ENCODE results near the gene APOC1.

The APOC1 gene

DNA sequence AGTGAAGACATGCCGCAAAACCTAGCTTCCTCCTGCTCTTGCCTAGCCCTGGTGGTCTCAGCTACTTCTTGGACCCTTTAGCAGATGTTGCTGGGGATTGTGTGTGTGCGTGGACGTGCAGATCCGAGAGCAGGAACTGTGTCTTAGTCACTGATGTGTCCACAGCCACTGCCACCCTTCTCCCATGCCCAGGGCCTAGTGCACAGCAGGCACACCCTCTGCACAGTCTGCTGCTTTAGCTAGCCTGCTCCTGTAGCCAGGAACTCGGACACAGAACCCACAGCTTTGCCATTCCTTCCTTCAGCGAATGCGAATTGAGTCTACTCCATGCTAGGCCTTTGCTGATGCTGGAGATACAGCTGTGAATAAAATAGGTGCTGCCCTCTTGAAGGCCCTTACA lies 43.1 kb downstream of the APOC1 start:
- no peak for DNase-seq

DNA sequence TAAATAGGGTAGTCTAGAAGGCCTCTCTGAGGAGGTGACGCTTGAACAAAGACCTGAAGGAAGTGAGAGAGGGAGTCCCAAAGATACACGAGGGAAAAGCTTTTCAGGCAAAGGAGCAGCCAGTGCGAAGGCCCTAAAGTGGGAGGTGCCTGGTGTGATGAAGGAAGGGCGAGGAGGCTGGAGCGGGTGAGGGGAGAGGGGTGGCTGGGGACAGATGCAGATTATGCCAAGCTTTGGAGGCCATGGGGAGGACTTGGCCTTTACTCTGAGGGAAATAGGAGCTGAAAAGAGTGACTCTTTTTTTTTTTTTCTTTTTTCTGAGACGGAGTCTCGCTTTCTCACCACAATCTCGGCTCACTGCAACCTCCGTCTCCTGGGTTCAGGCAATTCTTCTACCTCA lies 43.7 kb downstream of the APOC1 start:
- DNase-seq, result no peak

DNA sequence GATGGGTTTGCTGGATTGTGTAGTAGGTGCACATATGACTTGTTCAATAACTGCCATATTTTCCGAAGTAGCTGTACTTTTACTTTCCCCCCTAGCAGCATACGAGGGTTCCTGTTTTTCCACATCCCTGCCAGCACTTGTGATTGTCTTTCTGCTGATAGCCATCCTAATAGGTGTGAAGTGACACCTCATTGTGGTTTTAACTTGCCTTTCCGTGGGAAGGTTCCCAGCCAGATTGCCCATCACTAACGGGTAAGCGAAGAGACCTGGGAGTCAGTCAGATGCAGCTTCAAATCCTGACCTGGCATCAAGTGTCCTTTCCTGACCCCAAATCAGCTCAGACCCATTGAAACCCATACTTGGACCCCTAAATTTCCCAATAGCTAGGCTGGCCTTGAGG lies 45.3 kb downstream of the APOC1 start:
- DNase-seq, result no peak

DNA sequence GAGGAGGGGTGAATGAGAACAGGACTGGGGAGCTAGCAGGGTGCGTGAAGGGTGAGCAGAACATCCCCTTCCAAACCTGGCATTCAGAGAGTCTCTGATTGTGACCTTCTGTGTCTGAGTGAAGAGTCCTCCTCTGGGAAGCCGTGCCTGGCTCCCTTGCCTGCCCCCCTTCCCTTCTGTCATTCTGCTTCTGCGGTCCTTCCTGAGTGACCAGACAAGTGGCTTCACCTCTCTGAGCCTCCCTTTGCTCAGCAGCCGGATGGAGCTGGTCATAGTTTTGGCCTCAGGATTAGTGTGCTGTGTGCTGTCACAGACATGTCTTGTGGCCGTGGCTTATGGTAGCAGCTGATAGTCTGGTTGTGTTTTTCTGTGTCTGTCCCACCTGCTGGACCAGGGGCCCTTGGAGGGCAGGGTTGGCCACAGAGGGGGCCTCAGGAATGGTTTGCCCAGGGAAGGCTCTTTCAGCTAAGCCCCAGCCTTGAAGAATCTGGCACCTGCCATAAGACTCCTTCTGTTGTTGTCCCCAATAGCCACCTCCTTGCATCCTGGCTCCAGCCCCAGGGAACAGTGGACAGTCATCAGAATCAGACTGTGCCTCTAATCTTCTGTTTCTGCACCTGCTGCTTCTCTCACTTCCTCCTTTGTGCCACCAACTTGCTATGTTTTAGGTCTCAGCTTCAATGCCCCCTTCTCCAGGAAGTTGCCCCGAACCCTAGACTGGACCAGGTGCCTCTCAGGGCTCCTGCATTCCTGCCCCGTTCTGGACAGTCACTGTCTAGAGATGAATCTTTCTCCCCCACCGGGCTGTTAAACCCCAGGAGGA lies 46.7 kb downstream of the APOC1 start:
- DNase-seq, result no peak

DNA sequence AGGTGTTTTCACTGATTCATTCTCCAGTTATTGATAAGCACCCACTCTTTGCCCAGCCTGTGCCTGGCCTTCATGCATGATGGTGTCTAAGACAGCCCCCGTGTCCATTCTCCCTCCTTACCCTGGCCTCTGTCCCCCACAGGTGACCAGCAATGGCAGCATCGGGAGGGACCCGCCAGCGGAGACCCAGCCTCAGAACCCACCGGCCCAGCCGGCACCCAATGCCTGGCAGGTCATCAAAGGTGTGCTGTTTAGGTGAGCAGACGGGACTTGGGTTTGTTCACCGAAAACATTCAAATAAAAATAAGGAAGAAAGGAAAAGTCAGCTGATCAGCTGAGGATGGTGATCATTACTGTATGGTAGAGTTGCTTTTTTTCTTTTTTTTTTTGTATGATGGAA lies 47.4 kb downstream of the APOC1 start:
- no peak for DNase-seq

DNA sequence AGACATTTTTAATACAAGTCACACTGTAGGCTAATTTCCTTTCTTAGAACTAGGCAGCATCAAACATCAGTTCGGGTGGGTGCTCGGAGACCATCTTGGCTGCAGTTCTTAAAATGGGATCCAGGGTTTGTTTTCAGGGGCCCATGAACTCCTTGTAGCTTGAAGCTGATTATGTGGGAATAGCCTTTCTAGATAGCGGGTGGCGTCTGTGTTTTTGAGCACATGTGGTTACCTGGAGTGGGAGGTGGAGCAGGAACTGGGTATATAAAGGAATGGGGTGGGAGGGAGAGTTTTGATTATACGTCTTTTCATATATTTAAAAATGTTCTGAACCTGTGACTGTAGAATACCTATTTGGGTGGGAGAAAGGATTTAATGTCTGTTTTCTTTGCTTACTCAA lies 53.7 kb downstream of the APOC1 start:
- no peak for DNase-seq

DNA sequence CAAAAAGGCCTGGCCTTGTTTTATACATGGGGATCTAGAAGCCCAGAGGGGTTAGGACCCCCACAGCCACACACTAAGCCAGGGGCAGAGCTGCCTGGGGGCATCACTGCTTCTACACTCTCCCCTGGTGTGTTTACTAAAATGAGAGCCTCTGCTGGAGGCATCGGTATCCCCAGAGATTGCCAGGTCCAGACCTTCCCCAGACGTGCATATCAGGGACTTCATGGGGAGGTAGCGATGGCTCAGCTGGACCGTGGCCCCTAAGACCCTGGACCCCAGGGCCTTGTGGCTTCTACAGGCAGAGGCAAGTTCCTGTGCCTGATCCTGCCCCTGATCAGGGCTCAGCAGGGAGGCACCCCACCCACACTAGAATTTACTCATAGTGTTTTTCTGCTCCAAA lies 54.3 kb downstream of the APOC1 start:
- no peak for DNase-seq

Measured in MV-4-11 (cell line).